ENCODE data around the gene DSN1. TPM values are rescaled to one million over a fixed set of nuclear protein-coding genes. Genes with fewer than 3 reads are reported as not detected.

DSN1 gene
- total RNA-seq, 1 donor from 2014 or later, result 48.2 TPM

- Histone ChIP-seq H3F3A (ENCODE audit: low read depth) (peaks cover 13% of the 10 kb centered on the region), H3K9ac (peak overlapping the region; percentile 30), H3K36me3 (peaks cover 10% of the 10 kb centered on the region), H2AFZ (replicated peaks) (no peak overlapping the region), H3K27me3 (no peaks in the 10 kb centered on the region), H3K27ac (no peak overlapping the region), H3K79me2 (ENCODE audit: low read depth) (peaks cover 22% of the 10 kb centered on the region), H3K9me3 (ENCODE audit: low read depth) (no peaks in the 10 kb centered on the region), H3K4me2 (no peak overlapping the region), H3K4me3 (no peak overlapping the region), H4K20me1 (ENCODE audit: low read depth) (no peaks in the 10 kb centered on the region), H3K4me1 (peaks cover 6% of the 10 kb centered on the region)
- H3K4me1 Mint-ChIP-seq, result peaks cover 19% of the 10 kb centered on the region
- DNase-seq (ENCODE audit: low spot score), result no peak
- no peak overlapping the region for H3K27ac Mint-ChIP-seq
- H3K9me3 Mint-ChIP-seq, result no peaks in the 10 kb centered on the region
- H3K27me3 Mint-ChIP-seq (ENCODE audit: insufficient read depth, low read depth), result peaks cover 5% of the 10 kb centered on the region
- TF ChIP-seq EZH2phosphoT487 (IDR thresholded peaks at IDR 0.05), result no peak
- TF ChIP-seq EZH2 (IDR thresholded peaks at IDR 0.05), result no peak
- no peak for TF ChIP-seq CTCF (IDR thresholded peaks at IDR 0.05)
- peaks cover 5% of the 10 kb centered on the region for H3K36me3 Mint-ChIP-seq
- no peak overlapping the region for H3K4me3 Mint-ChIP-seq
Observed at GRCh38 chr20:36770680-36771079, 2.9 kb downstream of the DSN1 start.

GRCh38 chr20:36768768-36769430 is 4.7 kb downstream of the DSN1 start:
- Histone ChIP-seq H3K36me3 (peaks cover 10% of the 10 kb centered on the region), H3F3A (ENCODE audit: low read depth) (peaks cover 2% of the 10 kb centered on the region), H3K4me2 (no peak overlapping the region), H3K27me3 (no peaks in the 10 kb centered on the region), H3K9ac (peak overlapping the region; percentile 47), H3K79me2 (ENCODE audit: low read depth) (peaks cover 22% of the 10 kb centered on the region), H2AFZ (replicated peaks) (no peak overlapping the region), H3K4me1 (peaks cover 6% of the 10 kb centered on the region), H3K4me3 (no peak overlapping the region), H3K9me3 (ENCODE audit: low read depth) (no peaks in the 10 kb centered on the region), H3K27ac (no peak overlapping the region), H4K20me1 (ENCODE audit: low read depth) (no peaks in the 10 kb centered on the region)
- peaks cover 16% of the 10 kb centered on the region for H3K4me1 Mint-ChIP-seq
- no peak for DNase-seq (ENCODE audit: low spot score)
- H3K36me3 Mint-ChIP-seq, result peaks cover 5% of the 10 kb centered on the region
- no peak for TF ChIP-seq EZH2 (IDR thresholded peaks at IDR 0.05)
- TF ChIP-seq EZH2phosphoT487 (IDR thresholded peaks at IDR 0.05), result no peak
- TF ChIP-seq CTCF (IDR thresholded peaks at IDR 0.05), result no peak
- H3K27me3 Mint-ChIP-seq (ENCODE audit: insufficient read depth, low read depth), result peaks cover 3% of the 10 kb centered on the region
- H3K4me3 Mint-ChIP-seq, result no peak overlapping the region
- no peaks in the 10 kb centered on the region for H3K9me3 Mint-ChIP-seq
- no peak overlapping the region for H3K27ac Mint-ChIP-seq

DNA sequence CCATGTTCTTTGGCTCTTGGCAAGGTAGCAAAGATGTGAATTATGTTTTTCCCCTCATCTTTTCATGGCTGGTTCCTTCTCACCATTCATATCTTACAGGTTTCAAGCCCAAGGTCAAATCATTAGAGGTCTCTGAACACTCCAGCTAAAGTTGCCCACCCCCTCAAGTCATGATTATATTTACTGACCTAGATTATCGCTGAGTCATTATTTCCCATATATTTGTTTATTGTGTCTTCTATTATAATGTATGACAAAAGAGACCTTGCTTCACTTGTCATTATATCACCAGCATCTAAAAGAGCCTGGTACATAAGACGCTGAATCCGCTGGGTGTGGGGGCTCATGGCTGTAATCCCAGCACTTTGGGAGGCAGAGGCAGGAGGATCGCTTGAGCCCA is 12.4 kb downstream of the DSN1 start:
- Histone ChIP-seq H4K20me1 (ENCODE audit: low read depth) (no peaks in the 10 kb centered on the region), H2AFZ (replicated peaks) (no peak overlapping the region), H3K9ac (no peak overlapping the region), H3K36me3 (peaks cover 3% of the 10 kb centered on the region), H3K9me3 (ENCODE audit: low read depth) (no peaks in the 10 kb centered on the region), H3K4me1 (no peaks in the 10 kb centered on the region), H3K27ac (no peak overlapping the region), H3K4me2 (no peak overlapping the region), H3F3A (ENCODE audit: low read depth) (no peaks in the 10 kb centered on the region), H3K79me2 (ENCODE audit: low read depth) (no peaks in the 10 kb centered on the region), H3K4me3 (no peak overlapping the region), H3K27me3 (no peaks in the 10 kb centered on the region)
- Mint-ChIP-seq H3K4me1 (no peaks in the 10 kb centered on the region), H3K36me3 (peaks cover 10% of the 10 kb centered on the region), H3K9me3 (no peaks in the 10 kb centered on the region), H3K4me3 (no peak overlapping the region), H3K27ac (peak overlapping the region; percentile 15), H3K27me3 (ENCODE audit: insufficient read depth, low read depth) (peaks cover 3% of the 10 kb centered on the region)
- TF ChIP-seq EZH2 (IDR thresholded peaks at IDR 0.05) (no peak), EZH2phosphoT487 (IDR thresholded peaks at IDR 0.05) (no peak), CTCF (IDR thresholded peaks at IDR 0.05) (no peak)
- DNase-seq (ENCODE audit: low spot score), result no peak
